Measurements from ENCODE around the gene FURIN.
"Not testable (repeated sequence)": the region's sequence is repeated elsewhere in the genome, so short reads cannot be mapped to it uniquely, and the experiment has no call there.

FURIN gene

DNA sequence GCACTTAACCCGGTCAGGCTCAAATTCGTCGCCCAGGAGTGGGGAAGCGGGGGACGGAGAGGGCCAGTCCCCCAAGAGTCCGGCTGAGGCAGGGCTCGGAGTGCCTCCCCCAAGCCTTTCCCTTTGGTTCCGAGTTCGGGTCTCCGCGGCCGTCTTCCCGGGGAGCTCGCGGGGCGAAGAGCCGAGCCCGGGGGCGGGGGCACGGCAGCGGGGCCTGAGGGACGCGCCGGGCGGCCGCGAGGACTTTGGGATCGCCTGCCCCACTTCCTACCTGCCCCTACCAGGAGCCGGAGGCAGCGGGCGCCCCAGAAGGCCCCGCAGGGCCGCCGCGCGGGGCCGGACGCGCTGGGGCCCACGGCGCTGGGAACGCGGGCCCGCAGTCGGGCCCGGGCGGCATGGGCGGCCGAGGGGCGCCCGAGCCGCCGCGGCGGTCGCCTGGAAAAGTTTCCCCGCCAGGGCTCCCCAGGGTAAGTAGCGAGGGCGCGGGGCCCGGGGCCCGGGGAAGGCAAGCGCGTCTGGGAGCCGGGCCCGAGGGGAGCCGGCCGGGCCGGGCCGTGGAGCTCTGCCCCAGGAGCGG, 2.8 kb downstream of the FURIN start:
- no peak for DNase-seq

GRCh38 chr15:90871716-90872485, 3.5 kb downstream of the FURIN start:
- no peak for DNase-seq

DNA sequence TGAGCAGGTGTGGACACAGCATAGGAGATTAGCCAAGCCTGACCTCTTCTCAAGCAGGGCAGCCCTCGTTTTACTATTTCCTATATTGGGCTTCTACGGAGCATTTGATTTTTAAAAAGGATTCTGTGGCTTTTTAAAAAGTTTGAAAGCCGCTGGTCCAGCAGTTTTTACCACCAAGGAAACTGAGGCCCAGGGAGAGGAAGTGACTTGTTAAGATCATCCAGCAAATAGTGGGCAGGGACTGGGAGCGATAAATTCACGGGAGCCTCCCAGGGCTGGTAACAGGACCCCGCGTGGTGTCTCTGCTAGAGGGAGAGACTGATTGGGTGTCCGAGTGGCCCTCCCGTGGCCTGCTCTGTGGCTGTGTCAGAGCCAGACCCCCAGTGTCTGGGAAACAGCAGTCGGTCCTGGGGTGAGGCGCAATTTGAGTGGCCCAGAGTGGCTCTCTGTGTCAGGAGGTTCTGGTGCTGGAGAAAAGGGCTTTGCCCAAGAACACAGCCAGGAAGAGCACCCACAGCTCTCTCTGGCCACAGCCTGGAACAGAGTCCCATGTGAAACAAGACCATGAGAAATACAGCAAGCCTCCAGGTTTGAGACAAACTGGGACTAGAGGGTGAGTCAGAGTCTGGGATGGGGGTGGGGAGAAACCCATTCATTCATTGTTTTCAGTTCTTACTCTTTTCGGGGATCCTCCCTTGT, 4.2 kb downstream of the FURIN start:
- peak; percentile 79 for DNase-seq

GRCh38 chr15:90873488-90873997, 5.2 kb downstream of the FURIN start:
- DNase-seq, result no peak

GRCh38 chr15:90873998-90874605, 5.7 kb downstream of the FURIN start:
- DNase-seq, result no peak

- DNase-seq, result not testable (repeated sequence)
Measured at GRCh38 chr15:90874986-90875385, 6.6 kb downstream of the FURIN start.

GRCh38 chr15:90875549-90875981, 7.2 kb downstream of the FURIN start:
- DNase-seq, result no peak

DNA sequence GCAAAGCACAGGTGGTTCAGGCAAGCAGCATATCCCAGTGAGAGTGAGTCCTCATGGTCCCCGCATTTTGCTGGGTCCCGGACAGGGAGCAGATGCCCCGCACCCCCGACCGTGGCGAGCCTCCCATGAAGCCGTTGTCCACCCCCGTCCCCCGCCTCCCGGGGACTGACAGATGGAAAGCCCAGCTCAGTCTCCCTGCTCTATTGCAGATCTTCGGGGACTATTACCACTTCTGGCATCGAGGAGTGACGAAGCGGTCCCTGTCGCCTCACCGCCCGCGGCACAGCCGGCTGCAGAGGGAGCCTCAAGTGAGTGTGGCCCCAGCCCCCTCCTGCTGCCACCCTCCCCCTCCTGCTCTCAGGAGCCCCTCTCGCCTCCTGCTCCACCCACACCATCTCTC, 7.7 kb downstream of the FURIN start:
- DNase-seq, result no peak

- DNase-seq, result no peak
Measured at GRCh38 chr15:90876512-90877170, 8.3 kb downstream of the FURIN start.

DNA sequence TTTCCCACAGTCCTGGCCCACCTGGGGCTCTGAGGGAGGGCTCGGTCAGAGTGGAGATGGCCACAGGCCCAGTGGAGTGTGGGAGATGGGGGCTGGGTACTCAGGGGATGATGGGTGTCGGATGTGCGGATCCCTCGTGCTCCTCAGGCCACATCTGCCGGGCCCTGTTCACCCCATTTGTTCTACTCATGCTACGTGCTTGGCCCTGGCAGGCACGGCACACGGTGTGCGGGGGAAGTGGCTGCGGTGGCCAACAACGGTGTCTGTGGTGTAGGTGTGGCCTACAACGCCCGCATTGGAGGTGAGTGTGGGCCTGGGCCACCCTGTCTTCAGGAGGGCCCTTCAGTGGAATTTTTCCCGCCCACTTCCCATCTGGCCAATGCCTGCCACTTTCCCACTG, 8.9 kb downstream of the FURIN start:
- no peak for DNase-seq

DNA sequence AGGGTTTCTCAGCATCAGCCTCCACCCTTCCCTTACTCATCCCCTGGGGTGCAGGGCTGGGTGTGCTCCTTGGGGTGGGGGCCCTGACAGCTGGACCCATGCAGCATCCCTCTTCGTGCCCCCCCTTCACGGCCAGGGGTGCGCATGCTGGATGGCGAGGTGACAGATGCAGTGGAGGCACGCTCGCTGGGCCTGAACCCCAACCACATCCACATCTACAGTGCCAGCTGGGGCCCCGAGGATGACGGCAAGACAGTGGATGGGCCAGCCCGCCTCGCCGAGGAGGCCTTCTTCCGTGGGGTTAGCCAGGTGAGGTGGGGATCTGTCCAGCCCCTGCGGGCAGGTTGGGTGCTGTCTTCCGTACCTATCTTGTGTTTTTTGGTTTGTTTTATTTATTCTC, 9.6 kb downstream of the FURIN start:
- no peak for DNase-seq

- DNase-seq, result no peak
Measured at GRCh38 chr15:90878660-90879059, 10.3 kb downstream of the FURIN start.

DNA sequence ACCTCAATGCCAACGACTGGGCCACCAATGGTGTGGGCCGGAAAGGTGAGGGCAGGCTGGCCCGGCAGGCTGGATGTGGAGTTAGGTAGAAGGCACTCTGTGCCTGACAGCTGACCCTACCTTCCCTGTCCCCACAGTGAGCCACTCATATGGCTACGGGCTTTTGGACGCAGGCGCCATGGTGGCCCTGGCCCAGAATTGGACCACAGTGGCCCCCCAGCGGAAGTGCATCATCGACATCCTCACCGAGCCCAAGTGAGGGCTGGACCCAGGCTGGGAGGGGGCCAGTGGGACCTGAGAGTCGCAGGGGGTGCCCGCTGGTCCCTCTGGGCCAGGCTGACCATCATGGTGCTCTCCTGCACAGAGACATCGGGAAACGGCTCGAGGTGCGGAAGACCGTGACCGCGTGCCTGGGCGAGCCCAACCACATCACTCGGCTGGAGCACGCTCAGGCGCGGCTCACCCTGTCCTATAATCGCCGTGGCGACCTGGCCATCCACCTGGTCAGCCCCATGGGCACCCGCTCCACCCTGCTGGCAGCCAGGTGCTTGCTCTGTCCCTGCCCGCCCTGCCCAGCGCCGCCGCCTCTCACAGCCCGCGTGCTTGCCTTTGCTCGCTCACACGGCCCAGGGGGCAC, 11.5 kb downstream of the FURIN start:
- DNase-seq, result no peak

DNA sequence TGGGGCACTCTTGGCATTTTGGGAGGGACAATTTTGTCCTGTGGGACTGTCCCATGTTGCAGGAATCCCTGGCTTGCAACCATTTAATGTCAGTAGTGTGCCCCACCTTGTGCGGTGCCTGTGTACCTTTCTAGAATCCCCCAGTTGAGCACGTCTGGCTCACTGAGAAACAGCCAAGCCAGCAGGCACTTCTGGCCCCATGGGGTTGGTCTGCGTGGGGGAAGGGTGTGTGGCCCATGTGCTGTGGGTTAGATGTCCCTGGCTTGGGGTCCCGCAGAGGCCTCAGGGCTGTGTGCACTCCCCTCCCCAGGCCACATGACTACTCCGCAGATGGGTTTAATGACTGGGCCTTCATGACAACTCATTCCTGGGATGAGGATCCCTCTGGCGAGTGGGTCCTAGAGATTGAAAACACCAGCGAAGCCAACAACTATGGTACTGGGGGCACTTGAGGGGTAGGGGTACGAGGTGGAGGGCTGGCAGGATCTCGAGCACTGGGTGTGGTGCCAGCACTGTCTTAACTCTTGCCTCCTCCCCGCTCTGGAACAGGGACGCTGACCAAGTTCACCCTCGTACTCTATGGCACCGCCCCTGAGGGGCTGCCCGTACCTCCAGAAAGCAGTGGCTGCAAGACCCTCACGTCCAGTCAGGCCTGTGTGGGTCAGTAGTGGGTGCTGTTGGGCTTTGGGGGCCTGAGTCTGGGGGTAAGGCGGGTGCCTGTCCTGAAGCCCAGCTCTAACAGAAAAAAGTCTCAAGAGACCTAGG, 12.2 kb downstream of the FURIN start:
- no peak for DNase-seq

DNA sequence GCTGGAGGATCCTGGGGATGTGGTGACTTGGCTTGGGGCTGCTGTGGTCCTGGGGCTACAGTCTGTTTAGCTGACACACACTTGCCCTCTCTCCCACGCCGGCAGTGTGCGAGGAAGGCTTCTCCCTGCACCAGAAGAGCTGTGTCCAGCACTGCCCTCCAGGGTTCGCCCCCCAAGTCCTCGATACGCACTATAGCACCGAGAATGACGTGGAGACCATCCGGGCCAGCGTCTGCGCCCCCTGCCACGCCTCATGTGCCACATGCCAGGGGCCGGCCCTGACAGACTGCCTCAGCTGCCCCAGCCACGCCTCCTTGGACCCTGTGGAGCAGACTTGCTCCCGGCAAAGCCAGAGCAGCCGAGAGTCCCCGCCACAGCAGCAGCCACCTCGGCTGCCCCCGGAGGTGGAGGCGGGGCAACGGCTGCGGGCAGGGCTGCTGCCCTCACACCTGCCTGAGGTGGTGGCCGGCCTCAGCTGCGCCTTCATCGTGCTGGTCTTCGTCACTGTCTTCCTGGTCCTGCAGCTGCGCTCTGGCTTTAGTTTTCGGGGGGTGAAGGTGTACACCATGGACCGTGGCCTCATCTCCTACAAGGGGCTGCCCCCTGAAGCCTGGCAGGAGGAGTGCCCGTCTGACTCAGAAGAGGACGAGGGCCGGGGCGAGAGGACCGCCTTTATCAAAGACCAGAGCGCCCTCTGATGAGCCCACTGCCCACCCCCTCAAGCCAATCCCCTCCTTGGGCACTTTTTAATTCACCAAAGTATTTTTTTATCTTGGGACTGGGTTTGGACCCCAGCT, 13.0 kb downstream of the FURIN start:
- DNase-seq, result no peak

DNA sequence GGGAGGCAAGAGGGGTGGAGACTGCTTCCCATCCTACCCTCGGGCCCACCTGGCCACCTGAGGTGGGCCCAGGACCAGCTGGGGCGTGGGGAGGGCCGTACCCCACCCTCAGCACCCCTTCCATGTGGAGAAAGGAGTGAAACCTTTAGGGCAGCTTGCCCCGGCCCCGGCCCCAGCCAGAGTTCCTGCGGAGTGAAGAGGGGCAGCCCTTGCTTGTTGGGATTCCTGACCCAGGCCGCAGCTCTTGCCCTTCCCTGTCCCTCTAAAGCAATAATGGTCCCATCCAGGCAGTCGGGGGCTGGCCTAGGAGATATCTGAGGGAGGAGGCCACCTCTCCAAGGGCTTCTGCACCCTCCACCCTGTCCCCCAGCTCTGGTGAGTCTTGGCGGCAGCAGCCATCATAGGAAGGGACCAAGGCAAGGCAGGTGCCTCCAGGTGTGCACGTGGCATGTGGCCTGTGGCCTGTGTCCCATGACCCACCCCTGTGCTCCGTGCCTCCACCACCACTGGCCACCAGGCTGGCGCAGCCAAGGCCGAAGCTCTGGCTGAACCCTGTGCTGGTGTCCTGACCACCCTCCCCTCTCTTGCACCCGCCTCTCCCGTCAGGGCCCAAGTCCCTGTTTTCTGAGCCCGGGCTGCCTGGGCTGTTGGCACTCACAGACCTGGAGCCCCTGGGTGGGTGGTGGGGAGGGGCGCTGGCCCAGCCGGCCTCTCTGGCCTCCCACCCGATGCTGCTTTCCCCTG, 13.8 kb downstream of the FURIN start:
- DNase-seq, result peak; percentile 21

- peak; percentile 15 for DNase-seq
Measured at GRCh38 chr15:90882781-90883525, 14.6 kb downstream of the FURIN start.

- no peak for DNase-seq
Measured at GRCh38 chr15:90883526-90883975, 15.2 kb downstream of the FURIN start.

All from activated CD4-positive, alpha-beta T cell treated with anti-CD3 and anti-CD28 coated beads for 48 hours (primary cell).